NCI-H1694 (cell line): Measurements from ENCODE around the gene TMEM269.

Source experiments
- DNase-seq: peaks from one replicate; lab custom pipeline; 2025; lab: John Stamatoyannopoulos, UW

The TMEM269 gene

DNA sequence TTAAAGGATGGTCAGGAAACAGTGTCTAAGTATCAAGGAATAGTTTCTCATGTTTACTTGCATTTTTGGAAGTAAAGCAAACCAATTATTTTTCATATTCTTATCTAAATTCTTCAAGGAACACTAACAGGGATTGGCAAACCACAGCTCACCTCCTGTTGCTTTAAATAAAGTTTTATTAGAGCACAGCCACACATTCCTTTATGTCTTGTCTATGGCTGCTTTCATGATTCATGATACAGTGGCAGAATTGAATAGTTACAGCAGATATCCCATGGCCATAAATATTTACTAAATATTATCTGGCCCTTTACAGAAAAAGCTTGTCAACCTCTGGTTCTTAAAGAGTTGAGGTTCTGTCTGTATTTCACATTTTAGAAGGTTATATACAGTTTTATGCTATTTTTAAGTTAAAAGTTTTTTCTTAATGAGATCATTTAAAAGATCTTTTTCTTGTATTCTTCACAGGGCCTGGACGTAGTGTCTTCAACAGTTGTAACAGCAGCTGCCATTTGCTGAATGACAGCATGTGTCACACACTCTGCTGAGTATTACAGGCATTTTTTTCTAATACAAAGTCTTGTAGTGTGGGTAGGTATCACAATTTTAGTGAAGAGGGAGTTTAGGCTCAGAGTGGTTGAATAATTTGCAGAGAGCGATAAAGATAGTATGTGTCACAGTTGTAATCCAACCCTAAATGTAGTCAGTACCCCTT is 64.2 kb downstream of the TMEM269 start:
- no peak for DNase-seq

DNA sequence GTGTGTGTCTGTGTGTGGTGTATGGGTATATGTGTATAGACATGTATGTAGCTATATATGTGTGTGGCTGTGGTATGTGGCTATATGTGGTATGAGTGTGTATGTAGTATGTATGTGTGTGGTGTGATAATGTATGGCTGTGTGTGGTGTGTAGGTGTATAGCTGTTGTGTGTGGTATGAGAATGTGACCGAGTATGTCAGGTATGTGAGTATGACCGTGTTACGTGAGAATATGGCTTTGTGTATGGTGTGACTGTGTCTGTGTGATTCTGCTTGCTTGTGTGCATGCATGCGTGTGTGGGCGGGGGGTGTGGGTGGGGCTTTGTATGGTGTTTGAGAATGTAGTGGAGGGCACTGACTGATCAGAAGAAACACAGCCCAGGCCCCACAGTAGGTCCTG is 65.2 kb downstream of the TMEM269 start:
- DNase-seq = no peak
